GM21723 (cell line): ENCODE measurements around the gene JHY.

ENCODE experiments used
- ATAC-seq: cut with Tn5 transposase; IDR thresholded peaks from one replicate; pipeline ENCODE4 v1.9.1; 2021; ENCODE audit warnings: mild to moderate bottlenecking, moderate library complexity; ENCODE audit not compliant: unreplicated experiment

Gene JHY

GRCh38 chr11:122937983-122938382 lies 55.4 kb downstream of the JHY start:
- no peak for ATAC-seq

GRCh38 chr11:122938557-122938956 lies 56.0 kb downstream of the JHY start:
- no peak for ATAC-seq

GRCh38 chr11:122951211-122951610 lies 68.7 kb downstream of the JHY start:
- no peak for ATAC-seq

GRCh38 chr11:122954455-122954854 lies 71.9 kb downstream of the JHY start:
- ATAC-seq, result no peak

GRCh38 chr11:122963961-122964360 lies 81.4 kb downstream of the JHY start:
- ATAC-seq, result no peak

- no peak for ATAC-seq
These were observed 93.6 kb downstream of the JHY start for GRCh38 chr11:122976061-122976733.

GRCh38 chr11:122976734-122977469 lies 94.3 kb downstream of the JHY start:
- ATAC-seq, result no peak

- ATAC-seq, result no peak
These were observed 95.1 kb downstream of the JHY start for GRCh38 chr11:122977470-122978298.

GRCh38 chr11:122978299-122978620 lies 95.7 kb downstream of the JHY start:
- no peak for ATAC-seq

- ATAC-seq, result no peak
These were observed 96.7 kb downstream of the JHY start for GRCh38 chr11:122979103-122979814.

- no peak for ATAC-seq
These were observed 97.4 kb downstream of the JHY start for GRCh38 chr11:122979815-122980595.

GRCh38 chr11:122981388-122982264 lies 99.1 kb downstream of the JHY start, which contains the start of gene BSX:
TSS of gene BSX (minus strand) at chr11:122981834. CDS start at chr11:122981671, 163 bp downstream.
- no peak for ATAC-seq

- ATAC-seq, result no peak
These were observed 101.1 kb downstream of the JHY start for GRCh38 chr11:122983438-122984185.

GRCh38 chr11:122984186-122985011 lies 101.8 kb downstream of the JHY start:
- ATAC-seq, result no peak

- no peak for ATAC-seq
These were observed 113.0 kb downstream of the JHY start for GRCh38 chr11:122995526-122995925.

GRCh38 chr11:122998727-122999366 lies 116.3 kb downstream of the JHY start:
- ATAC-seq, result no peak

GRCh38 chr11:123000721-123001120 lies 118.2 kb downstream of the JHY start:
- no peak for ATAC-seq
